Midbrain (tissue), 1 donor: Measurements from ENCODE around the gene DDX49.

Experiments used
- DNase-seq: peaks from one replicate; lab custom pipeline; 2025; lab: John Stamatoyannopoulos, UW

Gene DDX49

GRCh38 chr19:18975869-18976268 is 56.4 kb downstream of the DDX49 start:
- no peak for DNase-seq
